GM19023 (cell line): ENCODE measurements around the gene SUGCT.
"Not testable (repeated sequence)": the region's sequence is repeated elsewhere in the genome, so short reads cannot be mapped to it uniquely, and the experiment has no call there.

ENCODE experiments used
- ATAC-seq: cut with Tn5 transposase; IDR thresholded peaks from one replicate; pipeline ENCODE4 v1.9.1; 2021; ENCODE audit warnings: mild to moderate bottlenecking, moderate library complexity; ENCODE audit not compliant: unreplicated experiment

The SUGCT gene

GRCh38 chr7:40134428-40135316 is at the start of gene SUGCT, which contains the start of gene MPLKIP:
Gene SUGCT, plus strand, starts transcription at chr7:40135005.
Gene MPLKIP, minus strand, starts transcription at chr7:40134622. Its CDS starts 55 bp downstream, at chr7:40134567.
- peak; percentile 92 for ATAC-seq

GRCh38 chr7:40092182-40092581 is 42.6 kb upstream of the SUGCT start:
- no peak for ATAC-seq

- no peak for ATAC-seq
Measured at GRCh38 chr7:40093631-40094350, 41.0 kb upstream of the SUGCT start.

GRCh38 chr7:40095230-40095629 is 39.6 kb upstream of the SUGCT start:
- ATAC-seq = no peak

GRCh38 chr7:40095695-40096327 is 39.0 kb upstream of the SUGCT start:
- no peak for ATAC-seq

GRCh38 chr7:40097728-40098127 is 37.1 kb upstream of the SUGCT start:
- no peak for ATAC-seq

GRCh38 chr7:40098810-40099209 is 36.0 kb upstream of the SUGCT start:
- no peak for ATAC-seq

GRCh38 chr7:40099837-40100236 is 35.0 kb upstream of the SUGCT start:
- ATAC-seq = no peak

- no peak for ATAC-seq
Measured at GRCh38 chr7:40101201-40101600, 33.6 kb upstream of the SUGCT start.

GRCh38 chr7:40102897-40103296 is 31.9 kb upstream of the SUGCT start:
- no peak for ATAC-seq

GRCh38 chr7:40105879-40106473 is 28.8 kb upstream of the SUGCT start:
- ATAC-seq = no peak

- no peak for ATAC-seq
Measured at GRCh38 chr7:40115936-40116335, 18.9 kb upstream of the SUGCT start.

- ATAC-seq = not testable (repeated sequence)
Measured at GRCh38 chr7:40117199-40117598, 17.6 kb upstream of the SUGCT start.

- ATAC-seq = not testable (repeated sequence)
Measured at GRCh38 chr7:40118201-40118600, 16.6 kb upstream of the SUGCT start.

- ATAC-seq = no peak
Measured at GRCh38 chr7:40120020-40120419, 14.8 kb upstream of the SUGCT start.

- not testable (repeated sequence) for ATAC-seq
Measured at GRCh38 chr7:40122100-40122939, 12.5 kb upstream of the SUGCT start.

GRCh38 chr7:40122940-40123254 is 11.9 kb upstream of the SUGCT start:
- ATAC-seq = no peak

GRCh38 chr7:40133561-40134427 is 1.0 kb upstream of the SUGCT start:
- ATAC-seq = peak; percentile 59

GRCh38 chr7:40135317-40135610 is 459 bp downstream of the SUGCT start:
- ATAC-seq = no peak

GRCh38 chr7:40137563-40137962 is 2.8 kb downstream of the SUGCT start:
- ATAC-seq = no peak
